OCI-LY3 (cell line): ENCODE measurements around the gene CCSER1.

Experiments
- H2AFZ ChIP-seq: fragments of 200-600, 300-600 bp; shearing (Covaris generic); 2 replicates; pipeline ENCODE4 v1.6.0; 2014; ENCODE audit warnings: antibody characterized with exemption, low read depth, low read length
- H3K27ac ChIP-seq: fragments of 200-600, 300-600 bp; sonication (generic); 2 replicates; pipeline ENCODE4 v1.5.1; 2014; ENCODE audit warnings: mild to moderate bottlenecking, low read length, moderate library complexity, mixed read lengths
- H3K27me3 ChIP-seq: fragments of 200-600, 300-600 bp; sonication (generic); 2 replicates; pipeline ENCODE4 v1.6.1; 2014; ENCODE audit warnings: low read depth, low read length, mixed read lengths
- H3K36me3 ChIP-seq: fragments of 200-600, 300-600 bp; sonication (generic); replicated peaks from 2 replicates; pipeline ENCODE3; 2014; ENCODE audit warnings: low read depth, low read length, mixed read lengths
- H3K4me1 ChIP-seq: fragments of 300-600, 200-600 bp; sonication (generic); 2 replicates; pipeline ENCODE4 v1.6.1; 2014; ENCODE audit warnings: low read length, mixed read lengths
- H3K4me2 ChIP-seq: fragments of 200-600, 300-600 bp; sonication (generic); 2 replicates; pipeline ENCODE4 v1.6.1; 2014; ENCODE audit warnings: low read length, mixed read lengths
- H3K4me3 ChIP-seq: fragments of 300-600, 200-600 bp; sonication (generic); 2 replicates; pipeline ENCODE4 v1.5.1; 2014; ENCODE audit warnings: antibody characterized with exemption, mild to moderate bottlenecking, low read length, moderate library complexity
- H3K79me2 ChIP-seq: fragments of 300-600, 200-600 bp; shearing (Covaris generic); 2 replicates; pipeline ENCODE4 v1.6.1; 2014; ENCODE audit warnings: mild to moderate bottlenecking, low read length, mixed read lengths
- H3K9ac ChIP-seq: fragments of 300-600, 200-600 bp; shearing (Covaris generic); 2 replicates; pipeline ENCODE4 v1.6.0; 2014; ENCODE audit warnings: mild to moderate bottlenecking, low read length, moderate library complexity
- H3K9me3 ChIP-seq: fragments of 200-600, 300-600 bp; shearing (Covaris generic); 2 replicates; pipeline ENCODE4 v1.6.1; 2014; ENCODE audit warnings: low read length, mixed read lengths; ENCODE audit not compliant: insufficient read depth
- H4K20me1 ChIP-seq: fragments of 200-600, 300-600 bp; sonication (generic); 2 replicates; pipeline ENCODE4 v1.6.1; 2016; ENCODE audit warnings: low read length, mixed read lengths; ENCODE audit not compliant: insufficient read depth
- CTCF ChIP-seq: fragments of 200-600, 300-600 bp; sonication (generic); IDR thresholded peaks from 2 replicates; pipeline ENCODE4 v1.5.1; 2014; ENCODE audit warnings: antibody characterized with exemption, low read length, low read depth
- EZH2phosphoT487 ChIP-seq: fragments of 200-600 bp; shearing (Covaris generic); IDR thresholded peaks from 2 replicates; pipeline ENCODE4 v1.6.1; 2018; ENCODE audit warnings: antibody characterized with exemption, mixed run types, low read depth

The CCSER1 gene

GRCh38 chr4:91065117-91065516 lies 937.9 kb downstream of the CCSER1 start:
- Histone ChIP-seq H3K27ac (no peak overlapping the region), H4K20me1 (no peaks in the 10 kb centered on the region), H3K27me3 (no peaks in the 10 kb centered on the region), H3K9ac (no peak overlapping the region), H3K4me1 (peaks cover 11% of the 10 kb centered on the region), H3K79me2 (no peaks in the 10 kb centered on the region), H3K36me3 (no peaks in the 10 kb centered on the region), H3K9me3 (no peaks in the 10 kb centered on the region), H3K4me2 (no peak overlapping the region), H3K4me3 (no peak overlapping the region), H2AFZ (no peak overlapping the region)
- TF ChIP-seq CTCF (no peak), EZH2phosphoT487 (no peak)

DNA sequence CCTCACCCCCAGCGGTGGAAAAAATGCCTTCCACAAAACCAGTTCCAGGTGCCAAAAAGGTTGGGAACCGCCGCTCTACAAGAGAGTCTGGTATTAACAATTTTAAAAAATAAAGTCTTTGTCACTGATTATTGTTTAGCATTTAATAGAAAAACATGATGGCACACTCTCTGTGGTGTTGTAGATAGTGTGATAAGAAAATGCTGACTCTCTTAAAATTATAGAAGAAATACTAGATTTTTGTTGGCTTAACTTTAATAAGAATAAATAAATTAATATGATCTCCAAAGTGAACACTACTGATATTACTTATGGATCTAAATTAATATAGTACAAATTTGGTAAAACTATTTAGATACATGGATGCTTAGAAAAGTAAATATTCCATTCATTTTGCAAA lies 943.5 kb downstream of the CCSER1 start:
- no peaks in the 10 kb centered on the region for H3K36me3 ChIP-seq
- no peak overlapping the region for H3K9ac ChIP-seq
- H3K4me2 ChIP-seq = no peak overlapping the region
- H3K4me1 ChIP-seq = no peaks in the 10 kb centered on the region
- H2AFZ ChIP-seq = no peak overlapping the region
- H4K20me1 ChIP-seq = no peaks in the 10 kb centered on the region
- no peak overlapping the region for H3K4me3 ChIP-seq
- no peaks in the 10 kb centered on the region for H3K27me3 ChIP-seq
- TF ChIP-seq CTCF = no peak
- TF ChIP-seq EZH2phosphoT487 = no peak
- no peaks in the 10 kb centered on the region for H3K9me3 ChIP-seq
- no peaks in the 10 kb centered on the region for H3K79me2 ChIP-seq
- no peak overlapping the region for H3K27ac ChIP-seq

DNA sequence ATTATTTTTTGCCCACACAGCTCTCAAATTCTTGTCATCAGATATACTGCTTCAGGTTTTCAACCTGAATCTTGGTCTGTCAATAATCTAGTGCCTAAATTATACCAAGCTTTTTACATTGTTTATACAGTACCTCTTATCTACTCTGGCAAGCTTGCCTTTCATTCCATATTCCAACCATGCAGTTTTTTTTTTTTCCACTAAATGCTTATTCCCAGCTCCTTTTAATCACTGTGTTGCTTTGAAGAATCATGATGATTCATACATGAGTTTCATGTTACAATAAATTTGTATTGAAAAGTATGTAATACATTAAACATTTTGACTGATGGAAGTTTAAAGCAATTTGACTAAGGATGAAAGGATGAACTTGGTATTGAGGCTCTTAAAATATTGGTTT lies 949.0 kb downstream of the CCSER1 start:
- H3K9me3 ChIP-seq = no peaks in the 10 kb centered on the region
- no peak overlapping the region for H3K27ac ChIP-seq
- H3K4me3 ChIP-seq = no peak overlapping the region
- TF ChIP-seq CTCF = no peak
- TF ChIP-seq EZH2phosphoT487 = no peak
- no peaks in the 10 kb centered on the region for H3K27me3 ChIP-seq
- H3K4me1 ChIP-seq = no peaks in the 10 kb centered on the region
- H2AFZ ChIP-seq = no peak overlapping the region
- no peaks in the 10 kb centered on the region for H3K79me2 ChIP-seq
- H3K4me2 ChIP-seq = no peak overlapping the region
- no peaks in the 10 kb centered on the region for H3K36me3 ChIP-seq
- no peaks in the 10 kb centered on the region for H4K20me1 ChIP-seq
- no peak overlapping the region for H3K9ac ChIP-seq

- H3K4me2 ChIP-seq = no peak overlapping the region
Measured at GRCh38 chr4:91085961-91086360, 958.8 kb downstream of the CCSER1 start.

More at GRCh38 chr4:91085961-91086360, 958.8 kb downstream of the CCSER1 start:
- no peaks in the 10 kb centered on the region for H3K27me3 ChIP-seq
- no peaks in the 10 kb centered on the region for H3K9me3 ChIP-seq
- H3K36me3 ChIP-seq = no peaks in the 10 kb centered on the region
- H3K4me3 ChIP-seq = no peak overlapping the region
- no peak overlapping the region for H3K27ac ChIP-seq
- H3K4me1 ChIP-seq = peaks cover 7% of the 10 kb centered on the region
- TF ChIP-seq EZH2phosphoT487 (no peak), CTCF (no peak)
- no peak overlapping the region for H2AFZ ChIP-seq
- no peak overlapping the region for H3K9ac ChIP-seq
- H3K79me2 ChIP-seq = no peaks in the 10 kb centered on the region
- no peaks in the 10 kb centered on the region for H4K20me1 ChIP-seq
